PFSK-1 (cell line): Measurements from ENCODE around the gene MVK.

ENCODE experiments used
- FOXP2 ChIP-seq: optimal IDR thresholded peaks from 2 replicates; pipeline ENCODE3; 2011; ENCODE audit warnings: borderline replicate concordance, control low read depth, inconsistent platforms; ENCODE audit not compliant: insufficient read depth; ENCODE audit errors: extremely low read length, extremely low read depth
- POLR2AphosphoS5 ChIP-seq: IDR thresholded peaks from 2 replicates; pipeline ENCODE4 v1.6.1; 2012; ENCODE audit warnings: low read depth, mild to moderate bottlenecking, control low read depth, low read length, moderate library complexity
- REST ChIP-seq, 2 experiments: IDR thresholded peaks; 2 replicates each; pipeline versions ENCODE4 v1.6.1 to v1.8.0; 2011 to 2012; ENCODE audit warnings: low read depth in 2 of 2, low read length in 2 of 2, control low read depth in 1 of 2, inconsistent platforms in 1 of 2, mild to moderate bottlenecking in 1 of 2, moderate library complexity in 1 of 2; ENCODE audit not compliant: insufficient read depth in 1 of 2
- SIN3A ChIP-seq: IDR thresholded peaks from 2 replicates; pipeline ENCODE4 v1.6.1; 2012; ENCODE audit warnings: mild to moderate bottlenecking, low read length, moderate library complexity, borderline replicate concordance; ENCODE audit not compliant: insufficient read depth
- TAF1 ChIP-seq: IDR thresholded peaks from 2 replicates; pipeline ENCODE4 v1.6.1; 2012; ENCODE audit warnings: low read length, control low read depth, borderline replicate concordance; ENCODE audit not compliant: insufficient read depth

Gene MVK

GRCh38 chr12:109630107-109630506 lies 56.5 kb downstream of the MVK start:
- no peak for TF ChIP-seq REST (IDR thresholded peaks at IDR 0.05; ENCODE audit: insufficient read depth in 1 of 2, low read depth in 2 of 2, low read length in 2 of 2)
- no peak for TF ChIP-seq TAF1

GRCh38 chr12:109630815-109631214 lies 57.2 kb downstream of the MVK start:
- TF ChIP-seq REST (IDR thresholded peaks at IDR 0.05; ENCODE audit: insufficient read depth in 1 of 2, low read depth in 2 of 2, low read length in 2 of 2) (no peak), FOXP2 (no peak), TAF1 (no peak)

- TF ChIP-seq FOXP2 = no peak
- no peak for TF ChIP-seq SIN3A
- TF ChIP-seq POLR2AphosphoS5 = no peak
- TF ChIP-seq REST (IDR thresholded peaks at IDR 0.05; ENCODE audit: insufficient read depth in 1 of 2, low read depth in 2 of 2, low read length in 2 of 2) = no peak
- TF ChIP-seq TAF1 = no peak
These were observed 57.7 kb downstream of the MVK start for GRCh38 chr12:109631302-109631701.

GRCh38 chr12:109631751-109632150 lies 58.2 kb downstream of the MVK start:
- no peak for TF ChIP-seq TAF1

- TF ChIP-seq REST (IDR thresholded peaks at IDR 0.05; ENCODE audit: insufficient read depth in 1 of 2, low read depth in 2 of 2, low read length in 2 of 2) (no peak), SIN3A (no peak), POLR2AphosphoS5 (no peak), FOXP2 (no peak), TAF1 (no peak)
These were observed 58.7 kb downstream of the MVK start for GRCh38 chr12:109632342-109632741.

GRCh38 chr12:109635717-109636116 lies 62.1 kb downstream of the MVK start:
- TF ChIP-seq SIN3A = no peak
